HG03439 (cell line): ENCODE results near the gene CST7.

Experiments
- ATAC-seq: cut with Tn5 transposase; IDR thresholded peaks from one replicate; pipeline ENCODE4 v1.9.1; 2021; ENCODE audit warnings: mild to moderate bottlenecking, moderate library complexity; ENCODE audit not compliant: unreplicated experiment

The CST7 gene

DNA sequence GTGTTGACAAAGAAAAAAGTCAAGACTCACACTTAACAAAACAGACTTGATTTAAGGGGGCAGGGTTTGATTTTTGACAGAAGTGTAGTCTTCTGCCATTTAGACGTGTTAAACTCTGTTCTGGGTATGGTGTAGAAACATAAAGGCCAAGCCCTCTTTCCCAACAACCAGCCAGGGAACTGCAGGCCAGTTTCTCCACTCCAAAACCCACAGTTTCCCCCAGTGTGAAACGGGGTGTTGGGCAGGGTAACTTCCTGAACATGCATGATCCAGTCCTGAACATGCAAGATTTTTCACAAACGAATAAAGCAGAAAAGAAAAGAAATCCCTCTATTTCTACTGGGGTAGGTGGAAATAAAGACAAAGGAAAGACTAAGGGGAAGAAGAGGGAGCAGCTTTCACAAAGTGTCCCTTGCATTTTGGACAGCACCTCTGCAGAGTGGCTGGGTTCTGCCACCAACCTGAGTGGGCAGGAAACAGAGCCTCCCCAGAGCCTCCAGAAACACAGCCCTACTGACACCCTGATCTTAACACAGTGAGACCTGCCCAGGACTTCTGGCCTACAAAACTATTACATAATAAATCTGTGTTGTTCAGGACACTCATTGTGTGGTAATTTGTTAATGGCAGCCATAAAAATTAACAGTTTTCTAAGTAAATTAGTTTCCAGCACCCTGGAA lies 36.0 kb downstream of the CST7 start:
- no peak for ATAC-seq

DNA sequence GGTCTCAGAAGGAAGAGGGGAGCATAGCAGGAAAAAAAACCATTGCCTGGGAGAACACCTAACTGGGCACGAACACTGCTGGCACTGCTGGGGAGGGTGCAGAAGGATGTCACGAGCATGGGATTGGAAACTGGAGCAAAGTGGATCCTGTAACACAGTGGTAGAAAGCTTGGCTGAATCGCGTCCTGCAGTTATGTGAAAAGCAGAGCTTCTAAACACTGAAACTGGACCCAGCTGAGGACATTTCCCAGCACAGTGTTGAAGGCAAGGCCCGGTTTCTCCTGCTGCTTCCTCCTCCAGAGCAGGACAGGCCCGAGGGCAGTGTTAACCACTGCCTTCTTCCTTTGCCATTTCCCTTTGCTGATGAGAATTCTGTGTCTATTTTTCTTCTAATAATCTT lies 36.7 kb downstream of the CST7 start:
- no peak for ATAC-seq

DNA sequence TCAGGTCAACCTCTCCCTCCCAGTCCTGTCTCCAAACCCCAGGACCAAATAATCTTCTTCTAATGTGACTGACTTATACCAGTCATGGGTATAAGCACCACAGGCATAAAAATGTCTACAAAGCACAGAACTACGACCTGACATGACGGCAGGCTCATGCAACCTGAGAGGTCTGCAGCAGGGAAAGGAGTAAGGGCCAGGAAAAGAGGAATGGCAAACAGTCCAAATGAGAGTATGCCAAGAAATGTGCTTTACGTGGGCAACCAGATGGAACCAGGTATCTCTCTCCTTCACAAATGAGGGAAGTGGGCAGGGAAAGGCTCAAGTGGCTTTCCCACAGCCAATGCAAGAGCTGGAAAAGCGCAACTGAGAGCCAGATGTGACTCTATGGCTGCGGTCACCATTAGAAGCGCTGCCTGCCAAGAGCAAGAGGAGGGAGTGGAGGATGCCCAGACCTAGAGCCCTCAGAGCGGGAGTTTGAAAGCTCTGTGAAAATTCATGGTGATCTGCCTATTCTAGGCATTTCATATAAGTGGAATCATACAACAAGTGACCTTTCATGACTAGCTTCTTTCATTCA lies 37.5 kb downstream of the CST7 start:
- no peak for ATAC-seq

DNA sequence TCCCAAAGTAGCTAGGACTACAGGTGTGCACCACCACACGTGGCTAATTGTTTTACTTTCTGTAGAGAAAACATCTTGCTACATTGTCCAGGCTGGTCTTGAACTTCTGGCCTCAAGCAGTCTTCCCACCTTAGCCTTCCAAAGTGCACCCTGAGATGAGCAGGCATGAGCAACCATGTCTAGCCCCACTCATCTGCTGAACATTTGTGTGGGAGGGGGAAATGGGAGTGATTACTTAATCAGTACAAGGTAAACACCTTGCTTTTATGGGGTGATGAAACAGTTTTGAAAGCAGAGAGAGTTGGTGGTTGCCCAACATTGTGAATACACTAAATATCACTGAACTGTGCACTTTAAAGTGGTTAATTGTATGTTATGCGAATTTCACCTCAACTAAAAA lies 38.2 kb downstream of the CST7 start:
- ATAC-seq, result no peak

DNA sequence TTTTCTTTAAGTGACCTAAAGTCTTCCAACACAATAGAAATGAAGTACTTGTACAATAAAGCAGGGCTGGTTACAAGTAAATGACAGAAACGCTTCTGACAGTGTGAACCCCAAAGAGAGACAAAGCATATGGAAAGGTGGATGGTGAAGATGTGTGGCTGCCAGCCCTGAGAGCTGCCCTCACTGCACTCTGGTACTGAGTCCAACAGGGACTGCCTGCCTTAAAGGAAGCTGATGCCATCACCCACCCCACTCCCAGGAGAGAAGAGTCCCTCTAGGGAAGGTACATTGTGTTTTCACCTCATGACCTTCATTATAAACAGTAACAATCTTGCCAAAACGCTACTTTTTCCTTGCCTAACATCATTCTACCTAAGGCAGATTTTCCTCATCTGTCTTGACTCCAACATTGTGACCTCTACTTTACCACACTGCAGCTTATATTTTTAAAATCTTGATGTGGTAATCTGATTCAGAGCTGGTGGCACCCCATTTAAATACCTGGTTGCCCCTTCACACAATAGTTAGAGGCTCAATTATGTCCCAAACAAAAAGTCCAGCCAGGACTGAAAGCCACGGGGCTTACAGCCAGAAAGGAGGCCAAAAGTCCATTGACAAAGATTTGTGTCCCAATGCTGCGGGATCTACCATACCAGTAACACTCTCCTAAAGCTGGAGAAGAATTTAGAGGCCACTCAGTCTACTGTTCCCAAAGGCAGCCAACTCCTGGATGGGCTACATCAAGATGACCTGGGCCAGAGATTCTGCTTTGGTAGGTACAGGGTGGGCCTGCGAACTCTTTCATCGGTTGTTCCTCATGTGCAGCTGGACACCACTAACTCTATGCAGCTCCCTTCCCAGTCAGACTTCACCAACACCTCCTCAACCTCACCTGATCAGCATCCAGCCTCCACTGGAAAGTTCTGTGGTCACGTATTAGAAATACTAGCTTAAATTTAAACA lies 39.1 kb downstream of the CST7 start:
- no peak for ATAC-seq

DNA sequence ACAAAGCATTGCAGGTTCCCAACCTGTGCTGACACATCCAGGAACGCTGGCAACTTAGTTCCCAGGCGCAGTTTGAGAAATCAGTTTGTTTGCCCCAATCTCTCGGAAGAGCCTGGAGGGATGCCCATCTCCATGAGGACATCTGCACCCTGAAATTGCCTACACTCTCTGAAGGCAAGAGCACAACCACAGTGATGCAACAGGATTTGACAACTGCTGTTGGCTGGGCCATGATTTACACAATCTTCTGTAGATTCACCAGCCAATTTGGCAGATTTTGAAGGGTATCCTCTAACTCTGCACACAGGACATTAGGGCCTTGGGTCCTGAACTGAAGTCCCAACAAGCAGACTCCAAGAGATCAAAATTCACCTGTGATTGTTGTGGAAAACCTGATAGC lies 40.1 kb downstream of the CST7 start:
- ATAC-seq, result no peak

DNA sequence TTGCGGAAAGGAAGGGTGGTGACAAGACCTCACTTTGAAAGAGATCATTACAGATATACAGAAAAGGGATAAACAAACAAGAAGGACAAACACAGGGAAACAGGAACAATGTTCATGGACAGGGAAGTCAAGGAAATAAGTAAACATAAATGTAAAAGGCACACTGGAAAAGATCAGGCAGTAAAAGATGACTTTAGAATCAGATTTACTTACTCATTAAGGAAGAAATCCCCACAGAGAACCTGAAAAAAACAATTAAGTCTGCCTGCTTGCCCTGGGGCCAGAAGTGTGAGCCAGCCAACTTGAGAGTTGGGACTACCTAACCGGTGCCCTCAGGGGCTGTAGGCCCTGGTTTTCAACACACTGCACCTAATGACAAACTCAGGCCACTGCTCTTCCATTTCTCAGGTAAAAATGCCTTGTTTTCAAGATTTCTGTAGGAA lies 41.8 kb downstream of the CST7 start:
- no peak for ATAC-seq

DNA sequence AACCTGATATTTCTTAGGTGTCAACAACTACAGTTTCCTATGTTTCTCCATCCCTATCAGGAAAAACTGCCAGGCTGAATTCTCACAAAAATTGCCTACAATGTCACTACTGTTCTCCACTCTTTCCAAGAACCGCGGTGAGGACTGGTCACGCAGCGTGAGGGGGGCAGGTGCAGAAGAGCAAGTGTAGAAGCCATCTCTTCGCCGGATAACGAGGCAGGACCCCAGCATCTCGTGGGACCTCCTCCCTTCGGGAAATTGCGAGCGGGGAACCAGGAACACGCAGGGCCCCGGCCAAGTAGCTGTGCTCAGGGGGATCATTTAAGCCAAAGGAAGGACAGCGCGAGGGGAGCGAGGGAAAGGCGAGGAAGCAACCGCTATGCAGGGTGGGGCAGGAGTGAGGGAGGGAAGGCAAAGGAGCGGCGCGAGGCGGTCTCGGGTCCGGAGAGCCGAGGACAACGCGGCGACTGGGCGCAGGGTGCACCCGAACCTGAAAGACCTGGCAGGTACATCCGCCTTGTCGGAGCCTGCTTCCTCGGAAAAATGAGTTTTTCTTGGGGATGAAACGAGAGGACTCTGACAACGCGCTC lies 42.9 kb downstream of the CST7 start:
- ATAC-seq, result peak; percentile 20

DNA sequence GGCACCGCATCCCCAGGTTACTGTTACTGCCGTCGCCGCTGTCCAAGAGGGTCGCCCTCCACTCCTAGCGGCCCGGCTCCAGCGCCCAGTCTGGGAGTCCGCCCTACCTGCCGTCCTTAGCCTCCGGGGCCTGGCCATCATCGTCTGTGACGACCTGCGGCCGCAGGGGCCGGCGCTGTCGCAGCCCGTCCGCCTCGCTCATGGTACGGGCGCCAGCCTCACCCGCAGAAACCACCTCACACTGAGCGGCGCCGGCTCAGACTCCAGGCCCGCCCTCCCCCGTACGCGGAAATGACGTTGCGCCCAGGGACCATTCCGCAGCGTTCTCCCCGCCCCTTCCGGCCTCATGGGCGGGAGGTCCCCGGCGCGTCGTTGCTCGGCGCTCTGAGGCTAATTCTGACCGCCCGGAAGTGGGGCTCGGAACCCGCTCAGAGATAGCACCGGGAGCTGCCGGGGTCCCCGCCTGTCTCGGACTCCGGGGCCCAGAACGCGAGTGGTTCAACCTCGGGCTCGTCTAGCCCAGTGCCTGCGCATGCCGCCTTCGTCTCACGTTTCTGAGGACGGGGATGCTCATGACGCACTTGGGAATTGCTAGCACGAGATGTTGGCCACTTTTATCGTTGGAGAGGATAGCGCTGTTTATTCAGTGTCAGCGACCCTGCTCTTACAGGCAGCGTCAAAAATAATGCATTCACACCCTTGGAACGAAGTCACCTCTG lies 43.6 kb downstream of the CST7 start, which contains the start of gene APMAP:
Gene APMAP (minus strand): TSS at position 265 of the 719 bp plus-strand sequence. CDS start 63 bp downstream, at position 202.
- peak; percentile 96 for ATAC-seq

DNA sequence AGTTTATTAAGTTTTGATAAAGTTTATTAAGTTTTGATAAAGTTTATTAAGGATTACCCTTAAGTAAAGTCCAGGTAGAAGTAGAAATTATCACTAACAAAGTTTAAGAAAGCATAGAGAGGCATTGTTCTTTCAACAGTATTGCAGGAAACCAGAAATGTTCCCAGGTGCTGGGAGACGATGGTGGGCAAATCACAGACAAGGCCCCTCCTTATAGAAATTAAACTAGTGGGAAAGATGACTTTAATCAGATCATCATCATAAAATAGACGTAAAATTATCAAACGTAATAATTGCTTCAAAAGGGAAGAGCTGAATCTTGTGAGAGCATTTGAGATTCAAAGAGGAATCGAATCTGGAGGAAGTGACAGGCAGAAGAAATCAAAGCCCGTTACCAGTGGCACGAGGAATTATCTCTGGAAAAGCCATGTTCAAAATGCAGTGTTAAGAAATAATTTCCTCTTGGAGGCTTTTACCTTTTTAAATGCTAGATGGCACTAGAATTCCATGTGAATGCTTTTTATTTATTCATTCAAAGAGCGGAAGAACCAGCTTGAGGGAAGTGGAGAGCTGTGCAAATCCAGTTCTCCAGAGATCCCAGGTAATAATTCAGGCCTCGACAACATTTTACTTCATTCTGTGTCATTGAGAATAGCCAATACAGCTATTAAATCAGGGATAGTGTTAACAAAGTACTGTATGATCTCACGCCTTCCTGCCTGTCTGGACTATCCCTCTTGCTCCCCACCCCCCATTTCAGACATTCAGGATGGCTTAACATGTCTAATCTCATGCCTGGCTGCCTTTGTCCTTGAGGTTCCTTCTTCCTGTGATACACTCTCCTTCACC lies 44.5 kb downstream of the CST7 start:
- no peak for ATAC-seq

DNA sequence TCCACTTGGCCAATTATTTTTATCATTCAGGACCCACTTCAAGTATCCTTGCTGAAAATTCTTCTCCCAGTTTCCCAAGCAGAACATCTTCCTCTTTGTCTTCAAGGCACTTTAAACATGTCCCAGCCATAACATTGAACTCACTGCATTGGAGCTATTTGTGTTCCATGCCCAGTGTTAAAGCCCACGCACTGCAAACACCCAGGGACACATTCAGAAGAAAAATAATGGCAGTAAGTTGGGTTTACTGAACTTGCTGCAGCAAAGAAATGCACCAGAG lies 45.1 kb downstream of the CST7 start:
- ATAC-seq, result no peak

DNA sequence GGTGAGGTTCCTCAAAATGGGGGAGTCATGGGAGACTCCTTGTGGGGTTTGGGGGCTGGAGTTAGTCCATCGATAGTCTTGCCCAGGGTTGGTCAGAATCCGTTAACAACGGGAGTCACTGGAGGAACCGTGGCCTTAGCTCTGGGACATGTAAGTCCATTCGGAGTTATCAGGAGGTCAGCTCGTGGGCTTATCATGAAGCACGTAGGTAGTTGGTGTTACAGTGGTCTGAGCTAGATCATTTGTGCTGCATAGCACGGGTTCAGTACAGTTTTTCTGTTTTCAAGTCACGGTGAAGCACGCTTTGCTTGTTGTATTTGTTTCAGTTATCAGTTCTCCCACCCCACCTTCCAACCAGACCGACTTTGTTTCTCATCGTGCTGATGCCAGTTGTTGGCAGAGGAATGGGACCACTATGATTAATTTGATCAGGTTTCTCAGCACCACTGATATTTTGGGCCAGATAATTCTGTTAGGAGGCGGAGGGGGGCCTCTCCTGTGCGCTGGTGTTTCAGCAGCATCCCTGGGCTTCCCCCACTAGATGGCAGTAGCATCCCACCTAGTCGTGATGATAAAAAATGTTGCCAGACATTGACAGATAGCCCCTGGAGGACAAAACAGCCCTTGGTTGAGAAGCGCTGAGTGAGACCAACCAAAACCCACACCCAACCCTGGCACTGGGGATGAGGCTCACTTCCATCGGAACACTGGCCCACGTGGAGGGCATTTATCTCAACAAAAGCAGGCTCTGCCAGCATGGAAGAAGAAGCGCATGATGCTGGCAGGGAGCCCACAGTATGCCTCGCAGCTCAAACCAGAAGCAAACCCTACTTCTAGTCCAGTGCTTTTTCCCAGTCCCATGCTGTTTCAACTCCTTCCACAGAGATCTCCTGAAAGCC lies 45.6 kb downstream of the CST7 start:
- ATAC-seq, result peak; percentile 29

DNA sequence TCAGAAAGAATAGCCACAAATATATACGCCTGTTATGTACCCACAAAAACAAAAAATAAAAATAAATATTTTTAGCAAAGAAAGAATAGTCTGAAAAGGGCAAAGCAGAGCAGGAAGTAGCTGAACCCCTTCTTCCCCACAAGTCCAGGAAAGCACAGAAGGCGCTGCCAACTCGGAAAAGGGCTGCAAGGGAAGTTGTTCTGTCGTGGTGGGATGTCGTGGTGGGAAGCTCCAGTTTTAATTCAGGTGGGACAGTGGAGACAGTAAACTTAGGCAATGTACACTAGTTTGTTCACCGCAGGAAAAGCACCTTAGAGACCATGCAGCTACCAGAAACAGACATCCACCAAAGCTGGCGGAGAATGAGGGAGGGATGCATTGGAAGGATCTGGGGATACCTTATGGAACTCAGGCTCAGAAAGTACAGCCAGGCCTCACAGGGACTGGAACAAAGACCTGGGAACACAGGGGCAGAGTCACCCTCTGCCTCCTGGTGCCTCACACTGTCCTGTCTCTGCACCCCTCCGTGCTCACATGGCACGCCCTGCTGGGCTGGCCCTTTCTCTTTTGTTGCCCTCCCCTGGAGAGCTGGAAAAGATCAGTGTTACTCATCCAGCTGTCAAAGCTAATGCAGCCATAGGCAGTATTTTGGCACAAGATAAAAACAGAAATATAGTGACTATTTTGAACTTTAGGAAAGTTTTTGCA lies 46.8 kb downstream of the CST7 start:
- no peak for ATAC-seq

DNA sequence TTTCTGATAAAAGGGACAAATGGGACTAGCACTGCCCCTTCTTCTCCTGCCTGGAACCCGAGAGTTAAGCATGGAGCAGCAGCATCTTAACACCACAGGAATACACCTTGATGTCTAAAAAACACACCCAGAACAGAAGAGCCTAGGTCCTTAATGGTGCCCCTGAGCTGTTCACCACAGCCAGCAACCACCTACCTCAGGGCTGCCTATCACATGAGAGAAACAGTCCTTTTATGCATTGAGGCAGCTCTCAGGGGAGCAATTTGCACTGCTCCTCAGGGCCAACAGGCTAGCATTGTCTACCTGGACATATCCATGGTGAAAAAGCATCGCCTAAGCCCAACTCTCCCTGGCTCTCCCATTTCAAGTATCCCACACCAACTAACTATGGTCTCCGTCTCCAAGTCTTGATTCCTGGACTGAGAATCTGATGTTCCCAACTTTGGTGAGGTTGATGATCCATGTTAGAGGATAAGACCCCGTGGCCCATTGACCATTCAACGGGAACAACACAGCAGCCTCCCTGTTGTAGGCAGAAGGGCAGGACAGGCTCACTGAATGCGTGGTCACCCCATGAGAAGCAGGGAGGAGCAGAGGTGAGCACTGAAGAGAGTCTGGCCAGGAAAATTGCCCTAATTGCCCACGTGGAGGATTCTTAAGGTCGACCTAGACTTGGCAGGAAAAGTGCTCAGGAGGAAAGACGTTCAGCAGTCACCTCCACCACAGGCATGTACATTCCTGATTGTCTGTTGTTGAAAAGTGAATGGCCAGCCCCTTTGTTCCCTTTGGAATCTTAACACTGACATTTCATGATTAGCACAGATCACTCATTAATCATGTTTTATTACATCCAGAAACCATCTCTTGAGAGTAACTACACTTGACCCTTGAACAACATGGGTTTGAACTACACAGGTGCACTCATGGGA lies 47.6 kb downstream of the CST7 start:
- no peak for ATAC-seq

DNA sequence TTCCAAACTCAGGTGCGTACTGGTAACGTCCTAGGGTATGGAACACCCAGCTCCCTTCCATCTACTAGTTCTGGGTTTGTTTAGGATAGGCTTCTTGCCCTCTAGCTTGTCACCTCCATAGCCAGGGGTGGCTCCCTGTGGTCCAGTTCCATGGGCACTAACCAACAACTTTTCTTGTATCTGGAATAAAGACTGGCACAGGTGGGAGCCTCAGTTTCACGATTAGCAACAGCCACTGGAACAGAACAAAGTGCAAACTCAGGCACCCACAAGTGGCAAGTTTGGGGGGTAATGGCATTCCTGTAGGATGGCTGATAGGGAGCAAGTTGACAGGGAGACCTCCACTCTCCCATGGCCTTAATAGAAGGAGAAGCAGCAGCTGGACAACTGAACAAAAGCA lies 49.1 kb downstream of the CST7 start:
- ATAC-seq, result no peak

DNA sequence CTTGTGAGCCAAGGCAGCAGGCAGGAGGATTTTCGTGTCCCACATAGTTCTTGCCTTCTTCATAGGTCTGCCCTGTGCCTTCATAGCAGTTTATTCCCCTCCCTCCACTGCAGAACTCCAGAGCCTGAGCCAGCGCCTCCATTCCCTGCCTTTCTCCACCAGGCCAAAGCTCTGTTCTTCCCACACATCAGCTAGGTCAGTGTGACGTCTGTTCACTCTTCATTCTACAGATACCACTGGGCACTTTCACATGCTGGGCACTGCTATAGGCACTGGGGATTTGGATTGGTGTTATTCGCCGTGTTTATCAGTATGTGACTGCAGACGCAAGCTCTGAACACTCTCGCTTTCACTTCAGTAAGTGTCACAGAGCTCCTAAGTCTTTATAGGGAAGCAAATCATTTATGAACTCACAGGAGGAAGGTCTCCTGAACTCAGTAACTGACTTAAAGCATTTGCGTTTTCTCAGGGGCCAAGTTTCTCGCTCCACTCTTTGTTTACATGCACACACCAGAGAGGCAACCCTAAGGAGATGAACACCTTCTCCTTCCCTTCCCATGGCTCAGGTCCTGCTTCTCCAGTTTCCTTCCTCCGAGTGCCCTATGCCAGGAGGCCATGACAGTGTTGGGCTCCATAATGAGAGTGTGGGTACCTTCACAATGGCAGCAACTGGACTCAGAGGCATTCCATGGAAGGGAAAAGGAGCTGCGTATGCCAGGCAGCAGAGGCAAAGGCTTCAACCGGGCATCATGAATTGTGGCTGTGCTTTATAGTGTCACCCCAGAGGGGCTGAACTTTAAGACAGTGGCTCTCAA lies 49.8 kb downstream of the CST7 start:
- no peak for ATAC-seq
